ENCODE data around the gene FKBP14. TPM values are rescaled to one million over a fixed set of nuclear protein-coding genes. Genes with fewer than 3 reads are reported as not detected.

FKBP14 gene
- total RNA-seq, 1 donor from 2014 or later = 25.6 TPM

- Mint-ChIP-seq H3K36me3 (ENCODE audit: insufficient read depth) (no peaks in the 10 kb centered on the region), H3K27ac (no peak overlapping the region)
- DNase-seq (ENCODE audit: low spot score, unreplicated experiment) = no peak
These were observed 21.0 kb downstream of the FKBP14 start for GRCh38 chr7:30005464-30005863.

DNA sequence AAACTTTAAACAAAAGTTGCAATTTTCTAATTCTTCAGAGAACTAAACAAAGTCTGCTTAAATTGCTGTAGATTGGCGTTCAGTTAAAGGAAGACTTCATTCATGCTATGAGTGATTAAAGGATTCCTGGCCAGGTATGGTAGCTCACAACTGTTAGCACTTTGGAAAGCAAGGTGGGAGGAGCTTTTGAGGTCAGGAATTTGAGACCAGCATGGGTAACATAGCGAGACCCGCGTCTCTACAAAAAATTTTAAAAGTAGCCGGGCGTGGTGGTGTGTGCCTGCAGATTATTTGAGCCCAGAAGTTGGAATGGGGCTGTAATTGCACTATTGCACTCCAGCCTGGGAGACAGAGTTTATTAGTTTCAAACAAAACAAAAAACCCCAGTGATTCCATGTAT, 23.4 kb downstream of the FKBP14 start:
- Mint-ChIP-seq H3K4me3 (ENCODE audit: low read depth) (no peak overlapping the region), H3K36me3 (ENCODE audit: insufficient read depth) (no peaks in the 10 kb centered on the region), H3K4me1 (ENCODE audit: low read depth) (peaks cover 2% of the 10 kb centered on the region), H3K9me3 (ENCODE audit: low read depth) (no peaks in the 10 kb centered on the region), H3K27ac (no peak overlapping the region), H3K27me3 (no peaks in the 10 kb centered on the region)
- no peak for TF ChIP-seq CTCF (IDR thresholded peaks at IDR 0.05; ENCODE audit: unreplicated experiment)
- DNase-seq (ENCODE audit: low spot score, unreplicated experiment) = no peak

More at GRCh38 chr7:30005464-30005863, 21.0 kb downstream of the FKBP14 start:
- Mint-ChIP-seq H3K4me1 (ENCODE audit: low read depth) (peaks cover 4% of the 10 kb centered on the region), H3K27me3 (no peaks in the 10 kb centered on the region), H3K4me3 (ENCODE audit: low read depth) (no peak overlapping the region), H3K9me3 (ENCODE audit: low read depth) (no peaks in the 10 kb centered on the region)
- TF ChIP-seq CTCF (IDR thresholded peaks at IDR 0.05; ENCODE audit: unreplicated experiment) = no peak

- Mint-ChIP-seq H3K36me3 (ENCODE audit: insufficient read depth) (no peaks in the 10 kb centered on the region), H3K27ac (no peak overlapping the region), H3K27me3 (no peaks in the 10 kb centered on the region), H3K4me1 (ENCODE audit: low read depth) (peaks cover 2% of the 10 kb centered on the region), H3K4me3 (ENCODE audit: low read depth) (no peak overlapping the region), H3K9me3 (ENCODE audit: low read depth) (peaks cover 3% of the 10 kb centered on the region)
- TF ChIP-seq CTCF (IDR thresholded peaks at IDR 0.05; ENCODE audit: unreplicated experiment) = no peak
- no peak for DNase-seq (ENCODE audit: low spot score, unreplicated experiment)
These were observed 24.5 kb downstream of the FKBP14 start for GRCh38 chr7:30001998-30002397.

GRCh38 chr7:29998489-29998888, 28.0 kb downstream of the FKBP14 start:
- Mint-ChIP-seq H3K9me3 (ENCODE audit: low read depth) (peaks cover 16% of the 10 kb centered on the region), H3K4me1 (ENCODE audit: low read depth) (peaks cover 2% of the 10 kb centered on the region), H3K36me3 (ENCODE audit: insufficient read depth) (no peaks in the 10 kb centered on the region), H3K4me3 (ENCODE audit: low read depth) (no peak overlapping the region), H3K27me3 (no peaks in the 10 kb centered on the region), H3K27ac (no peak overlapping the region)
- no peak for DNase-seq (ENCODE audit: low spot score, unreplicated experiment)
- TF ChIP-seq CTCF (IDR thresholded peaks at IDR 0.05; ENCODE audit: unreplicated experiment) = no peak

DNA sequence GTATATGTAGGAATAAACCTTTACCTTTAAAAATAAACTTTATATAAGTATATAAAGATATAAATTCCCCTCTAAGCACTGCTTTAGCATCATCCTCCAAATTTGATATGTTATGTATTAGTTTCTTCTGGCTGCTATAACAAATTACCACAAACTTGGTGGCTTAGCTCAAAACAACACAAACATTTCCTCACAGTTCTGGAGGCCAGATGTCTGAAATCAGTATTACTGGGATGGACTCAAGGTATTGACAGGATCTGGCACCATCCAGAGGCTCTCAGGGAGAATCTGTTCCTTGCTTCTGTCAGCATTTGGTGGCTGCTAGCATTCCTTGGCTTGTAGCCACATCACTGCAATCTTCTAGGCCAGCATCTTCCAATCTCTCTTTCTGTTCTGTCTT, 30.2 kb downstream of the FKBP14 start:
- H3K27me3 Mint-ChIP-seq = no peaks in the 10 kb centered on the region

More for the DNA sequence above, 30.2 kb downstream of the FKBP14 start:
- H3K27ac Mint-ChIP-seq = no peak overlapping the region
- no peak for DNase-seq (ENCODE audit: low spot score, unreplicated experiment)
- no peak for TF ChIP-seq CTCF (IDR thresholded peaks at IDR 0.05; ENCODE audit: unreplicated experiment)
- peaks cover 19% of the 10 kb centered on the region for H3K9me3 Mint-ChIP-seq (ENCODE audit: low read depth)
- H3K4me1 Mint-ChIP-seq (ENCODE audit: low read depth) = no peaks in the 10 kb centered on the region
- H3K4me3 Mint-ChIP-seq (ENCODE audit: low read depth) = no peak overlapping the region
- H3K36me3 Mint-ChIP-seq (ENCODE audit: insufficient read depth) = no peaks in the 10 kb centered on the region

Data from progenitor cell of endocrine pancreas (in vitro differentiated cells).